HG02759 (cell line): ENCODE data around the gene ZMIZ2.
"Not testable (repeated sequence)": the region's sequence is repeated elsewhere in the genome, so short reads cannot be mapped to it uniquely, and the experiment has no call there.

ENCODE experiments used
- ATAC-seq: cut with Tn5 transposase; IDR thresholded peaks from one replicate; pipeline ENCODE4 v1.9.1; 2021; ENCODE audit warnings: mild to moderate bottlenecking, moderate library complexity; ENCODE audit not compliant: unreplicated experiment

ZMIZ2 gene

DNA sequence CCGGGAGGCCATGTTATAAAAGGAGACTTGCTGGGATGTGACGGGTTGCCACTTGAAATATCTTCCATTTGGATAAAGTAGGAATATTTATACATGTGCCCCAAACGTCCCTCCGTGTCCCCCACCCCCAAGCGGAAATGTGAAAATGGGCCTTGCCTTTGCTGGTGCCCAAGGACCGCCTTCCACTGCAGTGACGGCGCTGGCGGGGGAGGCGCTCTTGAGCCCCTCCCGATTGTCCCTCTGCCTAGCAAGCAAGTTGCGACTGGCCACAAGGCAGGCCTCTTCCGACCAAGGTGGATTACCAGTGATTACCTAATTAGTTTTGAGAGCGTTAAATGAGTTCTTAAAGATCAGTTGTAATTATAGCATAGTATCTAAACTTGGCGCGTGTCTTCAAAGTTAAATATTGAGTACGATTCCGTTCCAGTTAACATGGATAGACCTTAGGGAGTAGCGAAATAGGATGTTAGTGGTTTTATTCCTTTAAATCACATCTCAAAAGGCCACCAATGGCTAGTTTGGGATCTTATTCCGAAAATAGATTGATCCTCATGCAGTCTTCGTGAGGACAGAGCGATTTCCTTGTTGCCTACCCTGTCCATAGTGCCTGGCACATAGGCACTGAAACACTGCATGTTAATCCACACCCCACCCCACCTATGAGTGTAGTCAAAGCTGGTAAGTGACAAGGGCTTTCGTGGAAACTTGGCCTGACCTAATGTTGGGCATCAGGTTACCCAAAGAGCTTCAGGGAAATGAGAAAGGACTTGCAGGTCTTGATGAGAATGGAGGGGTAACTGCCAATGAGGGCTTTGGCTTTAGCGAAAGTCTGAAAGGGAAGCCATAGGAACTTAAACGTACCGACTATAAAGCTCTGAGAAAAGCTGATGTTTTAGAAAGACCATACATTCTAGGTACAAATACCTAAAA lies 48.9 kb downstream of the ZMIZ2 start:
- ATAC-seq, result peak; percentile 52

DNA sequence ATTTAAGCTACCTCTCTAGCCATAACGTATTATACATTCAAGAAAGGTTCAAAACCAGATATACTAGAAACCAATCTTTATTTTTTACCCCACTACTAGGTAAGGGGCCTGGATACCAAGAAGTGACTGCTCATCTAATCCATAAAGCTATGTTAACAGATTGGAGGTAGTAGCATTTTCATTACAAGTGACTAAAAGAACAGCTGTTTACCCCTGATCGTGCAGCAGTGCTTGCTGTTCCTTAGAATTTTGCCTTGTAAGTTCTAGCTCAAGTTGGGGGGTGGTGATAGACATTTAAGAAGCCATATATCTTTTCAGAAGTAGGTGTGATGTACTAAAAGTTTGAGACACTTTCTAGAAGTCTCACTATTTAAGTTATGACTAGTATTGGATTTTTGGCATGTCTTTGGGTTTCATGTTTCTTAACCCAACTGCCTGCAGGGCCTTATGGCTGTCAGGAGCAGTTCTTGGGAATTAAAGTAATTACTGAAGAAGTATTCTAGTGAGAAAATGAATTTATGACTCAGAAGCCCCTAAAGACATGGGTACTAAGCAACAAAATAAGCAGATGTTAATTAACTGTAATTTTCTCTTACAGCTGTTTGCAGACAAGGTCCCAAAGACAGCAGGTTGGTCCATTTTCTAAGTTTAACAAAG lies 50.1 kb downstream of the ZMIZ2 start:
- no peak for ATAC-seq

GRCh38 chr7:44799939-44800338 lies 51.3 kb downstream of the ZMIZ2 start:
- no peak for ATAC-seq

GRCh38 chr7:44801890-44802289 lies 53.2 kb downstream of the ZMIZ2 start:
- ATAC-seq, result no peak

DNA sequence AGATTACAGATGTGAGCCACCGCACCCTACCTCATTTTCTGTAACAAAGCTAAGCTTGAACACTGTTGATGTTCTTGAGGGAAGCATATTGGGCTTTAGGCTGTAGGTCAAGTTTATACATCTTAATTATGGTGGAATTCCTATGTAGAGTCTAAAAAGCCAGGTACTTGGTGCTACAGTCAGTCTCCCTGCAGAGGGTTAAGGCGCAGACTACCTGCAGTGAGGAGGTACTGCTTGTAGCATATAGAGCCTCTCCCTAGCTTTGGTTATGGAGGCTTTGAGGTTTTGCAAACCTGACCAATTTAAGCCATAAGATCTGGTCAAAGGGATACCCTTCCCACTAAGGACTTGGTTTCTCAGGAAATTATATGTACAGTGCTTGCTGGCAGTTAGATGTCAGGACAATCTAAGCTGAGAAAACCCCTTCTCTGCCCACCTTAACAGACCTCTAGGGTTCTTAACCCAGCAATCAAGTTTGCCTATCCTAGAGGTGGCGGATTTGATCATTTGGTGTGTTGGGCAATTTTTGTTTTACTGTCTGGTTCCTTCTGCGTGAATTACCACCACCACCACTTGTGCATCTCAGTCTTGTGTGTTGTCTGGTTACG lies 53.9 kb downstream of the ZMIZ2 start:
- ATAC-seq, result no peak

DNA sequence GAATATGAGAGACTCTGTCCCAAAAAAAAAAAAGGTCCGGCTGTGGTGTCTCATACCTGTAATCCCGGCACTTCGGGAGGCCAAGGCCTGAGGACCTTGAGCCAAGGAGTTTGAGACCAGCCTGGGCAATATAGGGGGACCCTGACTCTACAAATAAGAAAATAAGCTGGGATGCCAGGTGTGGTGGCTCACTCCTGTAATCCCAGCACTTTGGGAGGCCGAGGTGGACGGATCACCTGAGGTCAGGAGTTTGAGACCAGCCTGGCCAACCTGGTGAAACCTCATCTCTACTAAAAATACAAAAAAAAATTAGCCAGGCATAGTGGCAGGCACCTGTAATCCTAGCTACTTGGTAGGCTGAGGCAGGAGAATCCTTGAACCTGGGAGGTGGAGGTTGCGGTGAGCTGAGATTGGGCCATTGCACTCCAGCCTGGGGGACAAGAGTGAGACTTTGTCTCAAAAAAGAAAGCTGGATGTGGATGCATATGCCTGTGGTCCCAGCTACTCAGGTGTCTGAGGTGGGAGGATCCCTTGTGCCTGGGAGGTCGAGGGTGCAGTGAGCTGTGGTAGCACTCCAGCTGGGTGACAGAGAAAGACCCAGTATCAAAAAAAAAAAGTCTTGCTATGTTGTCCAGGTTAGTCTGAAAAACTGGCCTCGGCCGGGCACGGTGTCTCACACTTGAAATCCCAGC lies 55.3 kb downstream of the ZMIZ2 start:
- ATAC-seq, result not testable (repeated sequence)

DNA sequence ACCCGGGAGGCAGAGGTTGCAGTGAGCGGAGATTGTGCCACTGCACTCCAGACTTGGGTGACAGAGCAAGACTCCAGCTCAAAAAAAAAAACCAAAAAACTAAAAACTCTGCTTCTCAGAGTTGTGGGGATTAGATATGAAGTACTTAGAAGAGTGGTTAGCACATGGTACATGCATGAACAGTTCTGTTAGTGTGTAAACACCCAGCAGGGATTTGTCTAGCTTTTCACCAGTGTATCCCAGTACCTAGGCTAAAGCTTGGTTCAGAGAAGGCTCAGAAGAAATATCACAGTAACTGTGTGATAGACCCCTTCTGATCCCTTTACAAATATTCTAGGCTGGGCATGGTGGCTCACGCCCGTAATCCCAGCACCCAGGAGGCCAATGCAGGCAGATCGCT lies 57.3 kb downstream of the ZMIZ2 start:
- ATAC-seq, result no peak

DNA sequence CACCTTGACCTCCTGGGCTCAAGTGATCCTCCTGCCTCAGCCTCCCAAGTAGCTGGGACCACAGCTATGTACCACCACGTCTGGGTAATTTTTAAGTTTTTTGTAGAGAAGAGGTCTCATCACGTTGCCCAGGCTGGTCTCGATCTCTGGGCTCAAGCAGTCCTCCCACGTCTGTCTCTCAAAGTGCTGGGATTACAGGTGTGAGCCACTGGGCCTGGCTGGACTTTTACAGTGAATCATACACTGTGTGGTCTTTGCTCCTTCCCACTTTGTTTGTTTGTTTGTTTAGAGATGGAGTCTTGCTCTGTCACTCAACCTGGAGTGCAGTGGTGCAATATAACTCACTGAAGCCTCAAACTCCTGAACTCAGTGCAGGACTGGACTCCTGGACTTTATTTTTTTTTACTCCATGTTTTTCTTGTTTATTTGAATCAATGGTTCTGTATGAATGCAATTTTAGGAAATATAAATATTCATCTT lies 60.3 kb downstream of the ZMIZ2 start:
- no peak for ATAC-seq

- no peak for ATAC-seq
Observed at GRCh38 chr7:44811093-44811492, 62.4 kb downstream of the ZMIZ2 start.

DNA sequence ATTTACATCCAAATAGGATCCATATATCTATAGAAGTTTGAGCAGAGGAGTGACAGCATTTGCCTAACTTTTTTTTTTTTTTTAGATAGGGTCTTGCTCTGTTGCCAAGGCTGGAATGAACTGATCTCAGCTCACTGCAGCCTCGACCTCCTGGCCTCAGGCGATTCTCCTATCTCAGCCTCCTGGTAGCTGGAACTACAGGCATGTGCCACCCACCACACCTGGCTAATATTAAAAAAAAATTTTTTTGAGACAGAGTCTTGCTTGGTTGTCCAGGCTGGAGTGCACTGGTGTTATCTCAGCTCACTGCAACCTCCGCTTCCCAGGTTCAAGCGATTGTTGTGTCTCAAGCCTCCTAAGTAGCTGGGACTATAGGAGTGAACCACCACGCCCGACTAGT lies 62.9 kb downstream of the ZMIZ2 start:
- ATAC-seq, result no peak

DNA sequence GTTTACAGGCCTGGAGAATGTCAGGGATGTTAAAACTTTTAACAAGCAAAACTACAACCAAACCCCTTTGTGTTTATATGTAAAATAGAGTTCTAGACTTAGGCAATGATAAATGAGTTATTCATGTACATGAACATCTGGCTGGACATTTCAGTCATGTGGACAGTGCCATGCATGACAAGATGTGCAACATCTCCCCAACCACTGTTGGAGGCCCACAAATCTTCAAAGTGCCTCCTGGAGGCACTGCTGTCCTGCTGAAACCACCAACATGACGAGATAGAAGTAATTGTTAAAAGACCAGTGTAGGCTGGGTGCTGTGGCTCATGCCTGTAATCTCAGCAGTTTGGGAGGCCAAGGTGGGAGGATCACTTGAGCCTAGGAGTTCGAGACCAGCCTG lies 66.3 kb downstream of the ZMIZ2 start:
- no peak for ATAC-seq

- no peak for ATAC-seq
Observed at GRCh38 chr7:44819292-44819691, 70.6 kb downstream of the ZMIZ2 start.
